IPS-NIHi7 (cell line): ENCODE measurements around the gene CAMK2G.

Source experiments
- DNase-seq: peaks from one replicate; pipeline ENCODE4 v3.0.0; 2012; ENCODE audit warnings: mixed read lengths; ENCODE audit errors: extremely low spot score

The CAMK2G gene

DNA sequence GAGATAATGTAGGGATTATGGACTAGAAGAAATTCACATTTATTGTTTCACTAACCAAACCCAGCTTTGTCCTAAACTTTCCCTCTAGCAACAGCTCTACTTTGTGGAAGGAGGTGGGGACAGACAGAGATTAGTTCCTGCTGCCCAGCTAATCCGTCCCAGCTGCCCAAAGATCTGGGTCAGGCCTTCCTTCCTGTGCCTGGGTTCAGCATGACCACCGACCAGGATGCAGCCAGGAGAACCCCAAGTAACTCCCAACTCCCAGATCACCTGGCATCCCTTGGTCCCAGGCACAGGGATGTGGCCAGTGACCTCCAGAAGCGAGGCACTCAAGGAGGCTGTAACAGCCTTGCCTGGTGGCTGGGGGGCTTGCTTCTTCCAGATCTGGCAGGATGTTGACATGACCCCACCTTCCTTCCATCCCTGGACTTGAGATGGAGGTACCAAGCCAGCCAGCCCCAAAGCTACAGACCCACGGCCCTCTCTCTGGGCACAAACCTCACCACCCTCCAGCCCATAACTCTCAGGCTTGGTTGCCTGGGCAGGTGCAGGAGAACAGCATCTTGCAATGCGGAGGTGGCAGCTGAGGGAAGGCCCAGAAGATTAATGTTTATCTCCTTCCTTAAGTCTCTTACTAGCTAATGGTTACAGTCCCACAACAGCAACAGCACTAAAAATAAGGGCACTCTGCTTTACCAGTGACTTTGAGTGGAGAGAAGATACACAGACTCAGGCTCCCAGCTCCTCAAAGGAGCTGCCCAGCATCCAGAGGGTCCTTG lies 11.1 kb downstream of the CAMK2G start:
- no peak for DNase-seq

DNA sequence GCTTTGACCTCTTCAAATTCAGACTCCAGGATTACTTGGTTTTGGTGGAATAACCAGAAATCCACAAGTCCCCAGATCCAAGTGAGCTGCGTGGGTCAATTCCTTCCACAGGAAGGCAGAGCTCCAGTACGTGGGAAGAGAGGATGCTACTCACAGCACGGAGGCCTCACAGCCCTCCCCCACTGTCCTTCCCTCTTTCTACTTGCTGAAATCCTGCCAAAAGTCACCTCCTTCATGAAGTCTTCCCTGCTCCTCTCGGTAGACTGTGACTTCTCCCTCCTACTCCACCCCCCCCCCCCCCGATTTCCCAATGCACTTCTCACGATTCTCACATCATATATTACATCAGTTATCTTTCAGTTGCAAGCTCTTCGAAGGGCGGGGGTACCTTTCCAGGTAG lies 12.3 kb downstream of the CAMK2G start:
- DNase-seq, result no peak

DNA sequence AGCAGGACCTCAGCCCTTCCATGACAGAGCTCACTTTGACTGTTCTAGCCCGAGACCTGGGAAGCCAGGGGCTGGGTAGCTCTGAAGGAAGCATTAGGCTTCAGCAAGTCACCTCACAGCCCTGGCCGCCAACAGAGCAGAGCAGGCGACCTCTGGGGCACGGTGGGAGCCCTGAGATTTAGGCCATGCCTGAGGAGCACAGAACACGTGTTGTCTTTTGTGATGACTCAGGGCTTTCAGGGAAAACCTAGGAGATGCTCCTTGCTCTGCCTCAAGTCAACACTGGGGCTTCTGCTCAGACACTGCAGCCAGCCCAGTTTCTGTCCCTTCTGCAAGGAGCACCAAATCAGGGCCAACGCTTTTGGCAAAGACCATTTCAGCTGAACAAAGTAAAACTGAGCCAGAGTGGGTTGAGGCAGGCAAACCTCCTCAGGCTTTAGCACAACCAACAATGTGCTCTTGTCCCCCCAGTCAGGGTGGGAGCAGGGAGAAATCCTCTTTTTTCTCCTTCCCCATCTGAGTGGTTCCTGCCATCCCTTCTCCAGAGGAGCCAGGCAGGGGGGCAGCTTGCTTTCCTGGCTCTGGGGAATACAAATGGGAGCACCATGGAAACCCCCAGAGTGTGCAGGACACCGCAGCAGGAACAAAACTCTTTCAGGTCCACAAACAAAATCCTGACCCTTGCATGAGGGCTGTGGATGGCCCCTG lies 14.4 kb downstream of the CAMK2G start:
- DNase-seq, result no peak

DNA sequence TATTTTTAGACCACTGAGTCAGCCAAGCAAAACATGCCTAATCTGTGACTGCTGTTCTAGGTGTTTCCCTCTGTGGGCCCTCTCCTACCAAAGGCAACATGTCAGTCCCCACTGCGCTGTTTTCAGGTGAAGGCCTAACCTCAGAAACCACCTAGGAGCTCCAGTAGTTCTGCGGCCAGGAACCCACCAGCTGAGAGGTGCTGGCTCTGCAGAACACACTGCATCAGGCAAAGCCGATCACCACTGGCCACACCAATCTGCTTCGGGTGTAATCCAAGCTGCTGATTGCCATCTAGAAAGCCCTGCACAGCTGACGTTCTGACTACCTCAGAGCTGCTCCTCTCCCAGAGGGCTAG lies 14.9 kb downstream of the CAMK2G start:
- no peak for DNase-seq

DNA sequence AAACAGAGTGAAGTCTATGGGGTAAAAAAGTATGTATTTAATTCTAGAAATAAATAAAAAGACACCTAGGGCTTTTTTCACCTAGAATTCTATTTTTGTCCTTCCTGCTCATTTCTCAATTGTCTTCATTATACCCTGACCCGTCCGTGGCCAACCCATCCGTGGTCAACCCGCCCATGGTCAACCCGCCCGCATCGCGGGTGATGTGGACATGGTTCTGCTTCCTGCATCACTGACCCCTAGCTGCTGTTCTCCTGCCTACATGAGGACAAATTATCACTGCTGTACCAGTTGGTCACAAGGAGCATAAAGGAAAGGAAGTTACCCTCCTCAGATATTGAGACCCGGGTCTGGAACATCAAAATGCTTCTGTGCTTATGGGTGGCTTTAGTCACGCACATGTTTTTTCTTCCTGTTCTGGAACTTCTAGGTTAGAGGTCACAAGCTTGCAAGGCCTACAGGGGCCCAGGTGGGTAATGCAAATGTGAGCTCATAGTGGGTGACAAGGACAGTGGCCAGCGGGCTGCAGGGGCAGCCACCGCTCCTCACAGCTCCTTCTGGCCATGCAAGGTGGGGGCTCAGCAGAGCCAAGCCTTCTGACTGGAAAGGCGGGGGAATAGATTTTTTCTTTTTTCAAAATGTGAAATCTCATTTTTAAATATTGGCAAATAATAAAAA lies 15.5 kb downstream of the CAMK2G start:
- no peak for DNase-seq

DNA sequence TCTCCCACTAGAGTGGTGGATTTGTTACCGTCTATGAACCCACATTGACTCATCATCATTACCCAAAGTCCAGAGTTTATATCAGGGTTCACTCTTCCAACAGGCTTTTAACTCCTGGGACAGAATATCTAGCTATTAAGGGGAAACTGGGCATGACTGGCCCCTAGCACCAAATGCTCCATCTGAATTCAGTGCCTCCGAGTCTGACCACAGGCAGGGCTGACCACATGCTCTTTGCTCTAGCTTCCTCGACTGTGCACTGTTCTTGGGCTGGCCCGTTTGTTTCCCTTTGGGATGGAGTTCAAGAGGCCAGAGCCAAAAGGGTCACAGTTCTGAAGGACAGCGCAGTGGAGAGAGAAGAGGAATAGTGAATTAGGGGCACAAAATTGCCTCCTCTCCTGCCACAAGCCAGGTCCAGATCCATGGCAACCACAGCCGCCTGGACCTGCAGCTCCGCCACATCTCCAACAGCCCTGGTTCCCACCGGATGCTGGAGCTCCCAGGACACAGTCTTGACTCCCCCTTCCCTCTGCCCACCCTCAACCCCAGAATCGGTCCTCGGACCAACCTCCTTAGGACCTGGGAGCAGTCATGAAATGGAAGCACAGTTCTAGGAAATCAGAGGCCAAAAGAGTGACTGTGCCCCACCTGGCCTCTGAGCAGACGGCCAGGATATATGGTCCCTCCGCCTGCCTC lies 16.2 kb downstream of the CAMK2G start:
- DNase-seq, result no peak

DNA sequence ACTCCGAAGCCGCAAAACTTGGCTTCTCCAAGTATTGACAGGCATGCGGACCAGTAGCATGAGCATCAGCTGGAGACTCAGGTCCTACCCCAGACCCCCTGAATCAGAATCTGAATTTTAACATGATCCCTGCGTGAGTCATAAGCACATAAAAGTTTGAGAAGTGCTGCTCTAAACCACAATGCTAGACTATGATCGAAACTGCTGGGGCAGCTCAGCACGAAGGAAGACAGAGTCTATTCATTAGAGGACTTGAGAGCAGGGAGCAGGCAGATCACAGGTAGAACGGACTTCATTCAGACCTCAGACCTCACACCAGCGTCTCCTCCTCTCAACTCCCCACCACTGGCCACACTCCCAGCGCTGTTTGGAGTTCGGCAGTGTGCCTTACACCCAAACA lies 16.9 kb downstream of the CAMK2G start:
- no peak for DNase-seq

DNA sequence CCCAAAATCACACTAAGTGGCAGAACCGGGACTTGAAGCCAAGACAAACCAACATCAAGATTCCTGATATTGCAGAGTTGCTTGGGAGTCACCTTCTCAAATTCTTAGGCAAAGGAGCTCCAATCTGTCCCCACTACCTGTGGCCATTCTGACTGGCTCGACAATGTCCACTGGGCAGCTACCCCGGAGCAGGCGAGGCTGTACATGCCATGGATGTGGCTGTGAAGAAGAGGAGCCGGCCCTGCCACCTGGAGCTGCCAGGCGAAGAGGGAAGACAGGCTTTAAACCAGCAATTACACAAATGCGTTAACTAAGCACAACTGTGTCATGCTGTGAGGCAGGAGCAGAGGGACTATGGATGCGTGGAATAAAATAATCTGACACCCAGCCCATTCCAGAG lies 18.1 kb downstream of the CAMK2G start:
- DNase-seq, result no peak

DNA sequence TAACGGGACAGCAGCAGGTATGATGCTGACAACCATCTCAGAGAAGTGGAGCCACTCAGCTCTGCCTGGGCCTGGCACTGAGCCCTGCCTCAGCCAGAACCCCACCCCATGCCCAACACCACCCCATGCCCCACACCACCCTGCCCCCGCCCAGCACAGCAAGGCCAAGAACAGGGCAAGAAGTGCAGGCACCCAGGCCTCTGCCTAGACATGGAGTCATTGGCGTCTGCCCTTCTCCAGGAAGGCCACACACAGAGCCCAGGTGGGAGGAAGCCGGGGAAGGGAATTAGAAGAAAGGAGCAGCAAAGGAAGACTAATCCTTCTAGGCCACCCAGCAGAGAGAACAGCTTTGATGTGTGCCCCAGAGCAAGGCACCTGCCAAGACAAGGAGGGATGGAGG lies 18.9 kb downstream of the CAMK2G start:
- no peak for DNase-seq

DNA sequence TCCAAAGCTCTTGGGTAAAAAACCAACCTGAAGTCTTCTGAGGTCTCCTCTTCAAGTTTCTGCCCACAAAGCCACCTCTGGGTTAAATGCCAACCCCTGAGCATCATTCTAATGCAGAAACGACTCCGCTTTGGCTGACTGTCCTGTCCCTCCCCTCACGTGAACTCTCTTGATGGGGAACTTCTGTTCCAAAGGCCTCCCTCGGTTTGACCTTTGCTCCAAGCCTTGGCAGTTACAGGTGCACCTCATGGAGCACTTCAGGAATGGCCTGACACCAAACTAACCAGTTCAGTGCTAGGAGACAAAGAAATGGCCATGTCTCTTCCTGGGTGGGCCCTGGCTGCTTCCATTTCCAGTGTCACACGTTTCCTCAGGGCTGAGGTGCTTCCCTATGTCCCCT lies 20.0 kb downstream of the CAMK2G start:
- no peak for DNase-seq

DNA sequence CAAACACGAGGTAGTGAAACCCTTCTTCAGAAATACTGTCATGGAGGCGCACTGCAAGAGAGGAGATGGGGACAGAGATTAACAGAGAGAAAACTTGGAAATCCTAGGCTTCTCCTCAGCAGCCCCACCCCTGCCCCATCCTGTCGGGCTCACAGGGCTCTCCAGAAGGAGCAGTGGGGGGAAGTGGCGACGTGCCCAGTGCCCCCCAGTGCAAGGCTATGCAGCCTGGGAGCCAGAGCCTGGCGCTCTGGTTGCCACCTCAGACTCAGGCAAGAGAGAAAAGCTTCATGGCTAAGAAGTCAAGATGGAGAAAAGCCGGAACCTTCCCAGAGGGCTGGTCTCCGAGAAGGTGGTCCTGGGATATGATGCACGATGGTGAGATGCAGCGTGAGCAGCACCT lies 21.2 kb downstream of the CAMK2G start:
- no peak for DNase-seq

DNA sequence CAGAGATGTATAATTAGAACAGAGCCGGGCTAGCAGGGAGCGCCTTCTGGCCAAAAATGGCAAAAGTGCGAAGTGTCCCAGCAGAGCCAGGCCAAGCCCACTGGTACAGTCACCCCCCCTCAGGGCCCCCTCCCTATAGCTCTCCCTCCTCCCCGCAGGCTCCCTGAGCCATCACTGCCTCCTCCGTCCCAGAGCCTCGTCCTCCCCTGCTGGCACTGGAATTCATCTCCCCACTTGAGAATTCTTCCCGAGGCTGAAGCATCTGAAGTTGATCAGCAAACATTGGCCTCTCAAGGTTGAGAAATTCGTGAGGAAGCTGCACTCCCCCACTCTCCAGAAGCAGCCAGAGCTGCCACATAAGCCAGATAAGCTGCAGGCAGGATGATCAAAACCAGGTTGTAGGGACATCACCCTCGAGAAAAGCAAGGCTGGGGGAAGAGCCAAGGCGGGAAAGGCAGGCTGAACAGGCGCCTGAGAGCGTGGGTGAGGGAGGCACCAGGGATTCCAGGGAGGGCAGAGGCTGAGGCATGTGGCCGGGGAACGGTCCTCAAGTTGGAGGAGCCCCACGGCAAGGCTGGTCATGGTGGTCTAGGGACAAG lies 23.4 kb downstream of the CAMK2G start:
- DNase-seq, result peak; percentile 53

DNA sequence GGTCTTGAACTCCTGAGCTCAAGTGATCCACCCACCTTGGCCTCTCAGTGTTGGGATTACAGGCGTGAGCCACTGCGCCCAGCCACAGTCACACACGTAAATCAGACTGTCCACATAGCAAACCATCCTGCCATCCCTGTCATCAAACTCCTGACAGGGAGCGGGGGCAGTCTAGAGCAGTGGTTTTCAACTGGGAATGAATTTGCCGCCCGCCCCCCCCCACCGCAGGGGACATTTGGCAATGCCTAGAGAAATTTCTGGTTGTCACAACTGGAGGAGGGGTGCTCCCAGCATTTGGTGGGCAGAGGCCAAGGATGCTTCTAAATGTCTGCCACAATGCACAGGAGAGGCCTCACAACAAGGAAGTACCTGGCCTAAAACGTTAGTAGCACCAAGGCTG lies 24.1 kb downstream of the CAMK2G start:
- no peak for DNase-seq

DNA sequence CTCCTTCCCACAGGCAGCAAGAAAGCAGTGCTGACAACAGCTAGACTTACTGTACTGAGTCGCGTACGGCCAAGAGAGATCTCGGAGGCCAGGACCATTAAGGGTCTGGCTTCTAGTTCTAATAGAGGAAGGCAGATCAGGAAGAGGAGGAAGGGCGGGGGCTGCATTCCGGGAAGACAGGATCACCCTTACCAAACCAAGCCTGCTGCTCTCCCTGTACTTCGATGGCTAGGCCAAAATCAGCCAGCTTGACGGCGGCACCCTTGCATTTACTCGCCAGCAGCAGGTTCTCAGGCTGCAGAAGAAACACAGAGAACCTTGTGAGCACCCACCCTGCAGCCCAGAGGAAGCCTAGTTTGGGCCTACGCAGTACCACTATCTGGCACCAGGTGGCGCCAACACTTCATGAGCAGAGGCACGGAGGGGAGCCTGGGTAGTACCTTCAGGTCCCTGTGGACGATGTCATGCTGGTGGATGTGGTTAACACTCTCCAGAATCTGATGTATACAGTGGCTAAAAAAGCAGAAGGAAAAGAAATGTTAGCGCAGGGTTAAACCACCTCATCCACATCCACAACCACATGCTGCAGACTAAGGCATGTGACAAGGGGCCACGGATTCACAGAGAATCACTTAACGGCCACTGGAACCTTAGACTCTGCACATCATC lies 25.4 kb downstream of the CAMK2G start:
- DNase-seq, result peak; percentile 96

DNA sequence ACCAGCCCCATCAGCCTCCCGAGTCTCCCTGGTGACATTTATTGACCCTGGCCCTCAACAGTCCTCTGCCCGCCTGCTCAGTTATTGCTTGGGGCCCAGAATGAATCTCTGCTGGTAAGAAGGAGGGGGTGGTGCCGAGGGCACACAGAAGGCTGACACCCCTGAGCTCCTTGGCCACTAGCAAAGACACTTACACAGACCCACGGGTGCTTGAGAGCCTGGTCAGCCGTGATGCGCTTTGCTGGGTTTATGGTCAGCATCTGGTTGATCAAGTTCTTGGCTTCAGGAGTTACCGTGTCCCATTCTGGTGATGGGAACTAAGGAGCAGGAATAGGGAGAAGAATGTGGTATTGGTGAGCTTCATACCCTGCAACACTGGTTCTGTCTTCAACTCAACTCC lies 27.3 kb downstream of the CAMK2G start:
- DNase-seq, result no peak

DNA sequence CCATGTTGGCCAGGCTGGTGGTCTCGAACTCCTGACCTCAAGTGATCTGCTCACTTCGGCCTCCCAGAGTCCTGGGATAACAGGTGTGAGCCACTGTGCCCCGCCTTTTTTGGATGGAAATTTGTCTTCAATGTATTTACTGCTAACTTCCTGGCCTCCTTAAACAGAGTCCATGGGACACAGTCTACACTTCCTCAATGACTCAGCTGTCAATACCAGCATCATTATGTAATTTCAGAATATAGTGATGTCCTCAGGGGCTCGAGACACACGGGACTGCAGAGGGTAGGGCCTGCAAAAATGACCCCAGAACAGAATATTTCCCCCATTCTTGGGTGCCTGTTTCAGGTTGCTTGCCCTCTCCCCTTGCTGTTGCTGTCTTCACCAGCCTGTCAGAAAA lies 31.1 kb downstream of the CAMK2G start:
- DNase-seq, result no peak

DNA sequence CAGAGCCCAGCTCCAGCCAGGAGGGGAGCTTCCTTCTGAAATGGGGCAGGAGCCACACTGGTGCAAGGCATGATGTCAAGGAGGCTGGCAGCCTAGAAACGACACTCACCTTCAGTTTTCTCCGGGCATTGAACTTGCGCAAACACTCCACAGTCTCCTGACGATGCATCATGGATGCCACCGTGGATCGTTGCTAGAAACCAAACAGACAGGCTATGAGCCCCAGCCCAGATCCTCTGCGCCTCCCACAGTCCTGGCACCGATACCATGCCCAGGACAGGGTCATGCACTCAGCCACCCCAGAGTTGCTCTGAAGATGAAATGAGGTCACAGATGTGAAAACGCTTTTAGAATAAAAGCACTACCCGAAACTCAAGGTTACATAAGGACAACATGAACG lies 32.0 kb downstream of the CAMK2G start:
- DNase-seq, result no peak

DNA sequence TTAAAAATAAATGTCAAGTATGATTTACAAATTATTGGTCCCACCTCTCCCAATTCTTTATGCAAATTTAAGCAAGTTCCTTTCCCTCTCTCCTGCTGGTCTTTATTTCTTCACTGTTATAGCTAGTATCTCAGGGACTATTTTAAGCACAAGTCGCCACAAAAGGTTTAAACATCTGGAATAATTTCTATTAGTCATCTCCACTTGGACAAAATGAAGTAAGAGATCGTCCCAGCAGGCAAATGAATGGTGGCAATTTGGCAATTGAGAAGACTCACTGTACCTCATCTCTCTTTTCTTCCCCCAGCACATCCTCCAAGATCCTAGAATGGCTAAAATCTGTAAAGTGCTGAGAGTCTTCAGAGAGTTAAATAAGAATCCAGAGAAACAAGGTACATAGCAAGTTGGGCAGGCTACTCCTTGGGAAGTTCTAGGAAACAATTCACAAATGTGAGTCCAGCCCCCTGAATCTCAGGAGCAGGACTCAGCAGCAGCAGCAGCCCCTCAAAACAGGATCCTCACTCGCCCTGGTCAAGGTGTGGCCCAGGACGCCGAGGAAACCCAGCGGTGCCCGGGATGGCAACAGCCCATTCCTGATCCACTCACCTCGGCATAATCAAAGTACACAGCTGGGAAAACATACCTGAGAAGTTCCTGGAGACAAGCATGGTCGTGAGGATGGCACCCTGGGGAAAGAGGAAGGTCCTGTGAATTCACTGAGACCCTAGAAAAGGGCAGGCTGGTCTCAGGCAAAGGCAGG lies 32.6 kb downstream of the CAMK2G start:
- no peak for DNase-seq

DNA sequence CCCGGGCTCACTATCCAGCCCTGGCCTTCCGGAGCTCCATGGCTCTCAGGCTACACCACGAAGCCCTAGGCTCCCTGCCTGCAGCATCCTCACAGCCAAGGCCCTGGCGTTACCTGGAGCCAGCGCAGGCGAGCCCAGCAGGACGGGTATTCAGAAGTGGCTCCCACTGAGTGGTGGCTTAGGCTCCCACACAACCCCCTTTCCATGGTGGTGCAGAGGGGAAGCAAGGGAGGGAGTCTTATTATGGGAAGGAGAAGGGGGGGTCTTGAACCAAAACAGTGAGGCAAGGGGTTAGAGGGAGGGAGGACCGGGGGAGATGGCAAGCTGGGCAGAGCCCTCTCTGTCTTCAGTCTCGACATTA lies 33.3 kb downstream of the CAMK2G start:
- DNase-seq, result no peak

DNA sequence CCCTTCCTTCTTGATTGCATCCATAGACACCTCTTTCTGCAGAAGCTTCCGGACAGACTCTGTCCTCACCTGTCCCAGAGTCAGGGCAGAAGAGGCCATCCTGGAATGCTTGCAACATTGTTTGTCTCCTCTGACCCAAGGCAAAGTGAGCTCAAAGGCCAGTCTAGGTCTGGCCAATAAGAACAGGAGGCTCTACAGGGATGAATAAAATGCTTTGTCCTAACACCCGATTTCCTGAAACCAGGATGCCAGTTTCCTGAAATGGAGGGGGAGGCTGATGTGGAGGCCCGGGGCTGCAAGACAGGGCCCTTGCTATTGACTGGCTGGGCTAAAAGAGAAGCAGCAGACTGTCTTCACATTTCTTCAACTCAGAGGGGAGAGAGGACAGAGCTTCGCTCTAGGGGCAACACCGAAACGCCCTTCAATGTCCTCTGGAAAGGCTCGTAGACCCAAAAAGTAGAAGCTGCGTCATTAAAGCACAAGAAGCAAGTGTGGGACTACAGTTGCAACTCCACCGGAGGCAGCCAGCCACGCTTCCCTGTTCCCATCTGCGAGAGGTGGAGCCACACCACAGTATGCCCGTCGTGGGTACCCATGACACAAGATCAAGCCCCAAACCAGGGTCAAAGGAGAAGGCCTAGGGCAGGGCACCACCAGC lies 33.8 kb downstream of the CAMK2G start:
- DNase-seq, result no peak
